PC-9 (cell line): Measurements from ENCODE around the gene LUZP2. TPM values are rescaled to one million over a fixed set of nuclear protein-coding genes. Genes with fewer than 3 reads are reported as not detected.

ENCODE experiments used
- BruUV-seq: library from RNA; stranded (reverse); fragments of 400-500 nt; replicated peaks from 2 replicates; lab custom pipeline; 2021; lab: Mats Ljungman, UMichigan
- CTCF ChIA-PET: fragments of 300-600 bp; sonication (Branson Sonifier 250); formaldehyde crosslinking; loops from one replicate; lab custom pipeline; 2022; ENCODE audit warnings: antibody characterized with exemption; lab: Charles Lee
- POLR2A ChIA-PET: fragments of 300-600 bp; sonication (Branson Sonifier 250); formaldehyde crosslinking; loops from one replicate; lab custom pipeline; 2022; ENCODE audit warnings: antibody characterized with exemption; ENCODE audit not compliant: unreplicated experiment; lab: Charles Lee
- DNase-seq, 2 experiments: peaks; one replicate each; pipeline versions ENCODE4 v3.0.0 to v3.0.0-alpha.2; 2015 to 2022; ENCODE audit warnings: mixed read lengths in 1 of 2
- H2AFZ ChIP-seq: fragments of 200-600 bp; sonication (generic); 2 replicates; pipeline ENCODE4 v1.8.1; 2017; ENCODE audit warnings: antibody characterized with exemption
- H3F3A ChIP-seq: fragments of 200-600 bp; sonication (generic); 2 replicates; pipeline ENCODE4 v1.8.1; 2017; ENCODE audit warnings: antibody characterized with exemption, mild to moderate bottlenecking, low read depth; ENCODE audit not compliant: insufficient read depth
- H3K27ac ChIP-seq: fragments of 200-600 bp; sonication (generic); 2 replicates; pipeline ENCODE4 v1.6.1; 2016; ENCODE audit warnings: mixed run types
- H3K27me3 ChIP-seq: fragments of 200-600 bp; sonication (generic); 2 replicates; pipeline ENCODE4 v1.6.1; 2016; ENCODE audit warnings: low read depth, mixed run types; ENCODE audit not compliant: insufficient read depth
- H3K36me3 ChIP-seq: fragments of 200-600 bp; sonication (generic); 2 replicates; pipeline ENCODE4 v1.6.1; 2016; ENCODE audit warnings: low read depth, mixed run types
- H3K4me1 ChIP-seq: fragments of 200-600 bp; sonication (generic); replicated peaks from 2 replicates; pipeline ENCODE4 v1.6.1; 2016; ENCODE audit warnings: mixed run types; ENCODE audit not compliant: insufficient read depth
- H3K4me2 ChIP-seq: fragments of 200-600 bp; sonication (generic); 2 replicates; pipeline ENCODE4 v1.6.1; 2017; ENCODE audit warnings: mixed run types
- H3K4me3 ChIP-seq: fragments of 200-600 bp; sonication (generic); 2 replicates; pipeline ENCODE4 v1.6.1; 2016; ENCODE audit warnings: mixed run types
- H3K79me2 ChIP-seq: fragments of 200-600 bp; sonication (generic); 2 replicates; pipeline ENCODE4 v1.6.1; 2017; ENCODE audit warnings: low read depth, mixed run types
- H3K9me2 ChIP-seq: fragments of 200-600 bp; sonication (generic); 2 replicates; pipeline ENCODE4 v1.8.1; 2017; ENCODE audit warnings: mild to moderate bottlenecking; ENCODE audit not compliant: insufficient read depth
- H3K9me3 ChIP-seq: fragments of 200-600 bp; sonication (generic); 2 replicates; pipeline ENCODE4 v1.8.1; 2016; ENCODE audit warnings: low read depth; ENCODE audit not compliant: insufficient read depth
- H4K20me1 ChIP-seq: fragments of 200-600 bp; sonication (generic); 2 replicates; pipeline ENCODE4 v1.8.1; 2017; ENCODE audit not compliant: insufficient read depth
- EZH2 ChIP-seq: fragments of 200-600 bp; sonication (generic); IDR thresholded peaks from 2 replicates; pipeline ENCODE4 v1.8.0; 2017; ENCODE audit warnings: antibody characterized with exemption, low read depth
- intact Hi-C: fragments of 100-400 bp; cut with micrococcal nuclease; formaldehyde crosslinking; loops from one replicate; pipeline ENCODE4 v1.10.0; 2022; ENCODE audit not compliant: unreplicated experiment
- total RNA-seq: library from RNA; stranded (reverse); gene quantifications from 2 replicates; pipeline ENCODE4 v1.2.3, GENCODE V29; 2021
- TF ChIP-seq, protein P1 (sequence below): fragments of 200-600 bp; sonication (generic); conservative IDR thresholded peaks from 2 replicates; pipeline ENCODE4 v1.6.1; 2017; ENCODE audit warnings: mixed run types, antibody characterized with exemption, mild to moderate bottlenecking, moderate library complexity

The LUZP2 gene
- total RNA-seq, 1 experiment from 2014 or later, result 0.15 TPM

- Histone ChIP-seq H3K4me3 (no peak overlapping the region), H4K20me1 (no peaks in the 10 kb centered on the region), H2AFZ (no peak overlapping the region), H3K27me3 (no peaks in the 10 kb centered on the region), H3K9me3 (no peaks in the 10 kb centered on the region), H3K4me1 (no peaks in the 10 kb centered on the region), H3K36me3 (no peaks in the 10 kb centered on the region), H3K79me2 (no peaks in the 10 kb centered on the region), H3F3A (no peaks in the 10 kb centered on the region), H3K27ac (no peak overlapping the region), H3K4me2 (no peak overlapping the region), H3K9me2 (no peaks in the 10 kb centered on the region; the same call in 1 of the 2 replicates)
- POLR2A ChIA-PET, result no interaction called here
- CTCF ChIA-PET, result interaction anchor here (0.6 kb wide), 1 partner anchor 744 kb away, joined by 5 read pairs; no protein-coding TSS in a partner anchor
- no peak for DNase-seq
- TF ChIP-seq, protein P1, sequence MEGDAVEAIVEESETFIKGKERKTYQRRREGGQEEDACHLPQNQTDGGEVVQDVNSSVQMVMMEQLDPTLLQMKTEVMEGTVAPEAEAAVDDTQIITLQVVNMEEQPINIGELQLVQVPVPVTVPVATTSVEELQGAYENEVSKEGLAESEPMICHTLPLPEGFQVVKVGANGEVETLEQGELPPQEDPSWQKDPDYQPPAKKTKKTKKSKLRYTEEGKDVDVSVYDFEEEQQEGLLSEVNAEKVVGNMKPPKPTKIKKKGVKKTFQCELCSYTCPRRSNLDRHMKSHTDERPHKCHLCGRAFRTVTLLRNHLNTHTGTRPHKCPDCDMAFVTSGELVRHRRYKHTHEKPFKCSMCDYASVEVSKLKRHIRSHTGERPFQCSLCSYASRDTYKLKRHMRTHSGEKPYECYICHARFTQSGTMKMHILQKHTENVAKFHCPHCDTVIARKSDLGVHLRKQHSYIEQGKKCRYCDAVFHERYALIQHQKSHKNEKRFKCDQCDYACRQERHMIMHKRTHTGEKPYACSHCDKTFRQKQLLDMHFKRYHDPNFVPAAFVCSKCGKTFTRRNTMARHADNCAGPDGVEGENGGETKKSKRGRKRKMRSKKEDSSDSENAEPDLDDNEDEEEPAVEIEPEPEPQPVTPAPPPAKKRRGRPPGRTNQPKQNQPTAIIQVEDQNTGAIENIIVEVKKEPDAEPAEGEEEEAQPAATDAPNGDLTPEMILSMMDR, result no peak
- no peak for TF ChIP-seq EZH2
- BruUV-seq, result no TSS peak
- intact Hi-C loops, result no loop called here
Observed at GRCh38 chr11:24489477-24489876, 7.4 kb upstream of the LUZP2 start.

- ChIA-PET CTCF (no interaction called here), POLR2A (no interaction called here)
- no TSS peak for BruUV-seq
- H3K36me3 ChIP-seq, result no peaks in the 10 kb centered on the region
- no peaks in the 10 kb centered on the region for H4K20me1 ChIP-seq
- H3K4me3 ChIP-seq, result peak overlapping the region; percentile 34; the same call in 1 of the 2 replicates
- no peaks in the 10 kb centered on the region for H3K79me2 ChIP-seq
- peak overlapping the region; percentile 53 for H3K4me2 ChIP-seq
- H3K27me3 ChIP-seq, result no peaks in the 10 kb centered on the region; the same call in 1 of the 2 replicates
- peak overlapping the region; percentile 13 for H2AFZ ChIP-seq
- no peaks in the 10 kb centered on the region for H3K9me2 ChIP-seq
- no peaks in the 10 kb centered on the region for H3F3A ChIP-seq
- intact Hi-C loops, result no loop called here
- H3K9me3 ChIP-seq, result no peaks in the 10 kb centered on the region
- no peak overlapping the region for H3K27ac ChIP-seq
- no peak for TF ChIP-seq EZH2
- TF ChIP-seq, protein P1, result no peak
- DNase-seq, result no peak
- H3K4me1 ChIP-seq, result no peaks in the 10 kb centered on the region; the same call in 1 of the 2 replicates
Observed at GRCh38 chr11:24496386-24496735, 492 bp upstream of the LUZP2 start.

GRCh38 chr11:24497831-24498230 lies 978 bp downstream of the LUZP2 start:
- BruUV-seq, result no TSS peak
- ChIA-PET CTCF (no interaction called here), POLR2A (no interaction called here)
- Histone ChIP-seq H3K27me3 (no peaks in the 10 kb centered on the region; the same call in 1 of the 2 replicates), H3K4me2 (no peak overlapping the region), H3K79me2 (no peaks in the 10 kb centered on the region), H2AFZ (no peak overlapping the region), H3K9me2 (no peaks in the 10 kb centered on the region), H3K4me1 (no peaks in the 10 kb centered on the region; the same call in 1 of the 2 replicates), H3K27ac (no peak overlapping the region), H3K4me3 (no peak overlapping the region), H3F3A (no peaks in the 10 kb centered on the region), H3K36me3 (no peaks in the 10 kb centered on the region), H3K9me3 (no peaks in the 10 kb centered on the region), H4K20me1 (no peaks in the 10 kb centered on the region)
- TF ChIP-seq EZH2, result no peak
- TF ChIP-seq, protein P1, result no peak
- intact Hi-C loops, result no loop called here
- no peak for DNase-seq
